ENCODE results near the gene FN1.
"Not testable (repeated sequence)": the region's sequence is repeated elsewhere in the genome, so short reads cannot be mapped to it uniquely, and the experiment has no call there.

The FN1 gene

GRCh38 chr2:215364157-215365155 is 71.4 kb downstream of the FN1 start:
- DNase-seq (ENCODE audit: low spot score), result no peak

- DNase-seq (ENCODE audit: low spot score), result no peak
Measured at GRCh38 chr2:215363461-215364156, 72.3 kb downstream of the FN1 start.

GRCh38 chr2:215363039-215363438 is 72.8 kb downstream of the FN1 start:
- no peak for DNase-seq (ENCODE audit: low spot score)

- DNase-seq (ENCODE audit: low spot score), result no peak
Measured at GRCh38 chr2:215362562-215362904, 73.3 kb downstream of the FN1 start.

GRCh38 chr2:215361876-215362561 is 73.8 kb downstream of the FN1 start:
- DNase-seq (ENCODE audit: low spot score), result no peak

- no peak for DNase-seq (ENCODE audit: low spot score)
Measured at GRCh38 chr2:215361211-215361875, 74.5 kb downstream of the FN1 start.

GRCh38 chr2:215360596-215360995 is 75.3 kb downstream of the FN1 start:
- DNase-seq (ENCODE audit: low spot score), result no peak

- DNase-seq (ENCODE audit: low spot score), result not testable (repeated sequence)
Measured at GRCh38 chr2:215360059-215360458, 75.8 kb downstream of the FN1 start.

GRCh38 chr2:215359576-215359922 is 76.3 kb downstream of the FN1 start:
- DNase-seq (ENCODE audit: low spot score), result no peak

GRCh38 chr2:215358891-215359575 is 76.8 kb downstream of the FN1 start:
- DNase-seq (ENCODE audit: low spot score), result no peak

- no peak for DNase-seq (ENCODE audit: low spot score)
Measured at GRCh38 chr2:215358312-215358845, 77.5 kb downstream of the FN1 start.

- no peak for DNase-seq (ENCODE audit: low spot score)
Measured at GRCh38 chr2:215357660-215358059, 78.2 kb downstream of the FN1 start.

- no peak for DNase-seq (ENCODE audit: low spot score)
Measured at GRCh38 chr2:215356948-215357461, 78.9 kb downstream of the FN1 start.

- no peak for DNase-seq (ENCODE audit: low spot score)
Measured at GRCh38 chr2:215356334-215356947, 79.4 kb downstream of the FN1 start.

GRCh38 chr2:215355801-215356200 is 80.1 kb downstream of the FN1 start:
- DNase-seq (ENCODE audit: low spot score), result no peak

- DNase-seq (ENCODE audit: low spot score), result no peak
Measured at GRCh38 chr2:215354771-215355695, 80.8 kb downstream of the FN1 start.

- no peak for DNase-seq (ENCODE audit: low spot score)
Measured at GRCh38 chr2:215352602-215353001, 83.3 kb downstream of the FN1 start.

GRCh38 chr2:215347878-215348277 is 88.0 kb downstream of the FN1 start:
- no peak for DNase-seq (ENCODE audit: low spot score)

GRCh38 chr2:215338883-215339679 is 96.8 kb downstream of the FN1 start:
- no peak for DNase-seq (ENCODE audit: low spot score)

Measured in HuH-7.5 (cell line).